ENCODE results near the gene XRRA1.

DNA sequence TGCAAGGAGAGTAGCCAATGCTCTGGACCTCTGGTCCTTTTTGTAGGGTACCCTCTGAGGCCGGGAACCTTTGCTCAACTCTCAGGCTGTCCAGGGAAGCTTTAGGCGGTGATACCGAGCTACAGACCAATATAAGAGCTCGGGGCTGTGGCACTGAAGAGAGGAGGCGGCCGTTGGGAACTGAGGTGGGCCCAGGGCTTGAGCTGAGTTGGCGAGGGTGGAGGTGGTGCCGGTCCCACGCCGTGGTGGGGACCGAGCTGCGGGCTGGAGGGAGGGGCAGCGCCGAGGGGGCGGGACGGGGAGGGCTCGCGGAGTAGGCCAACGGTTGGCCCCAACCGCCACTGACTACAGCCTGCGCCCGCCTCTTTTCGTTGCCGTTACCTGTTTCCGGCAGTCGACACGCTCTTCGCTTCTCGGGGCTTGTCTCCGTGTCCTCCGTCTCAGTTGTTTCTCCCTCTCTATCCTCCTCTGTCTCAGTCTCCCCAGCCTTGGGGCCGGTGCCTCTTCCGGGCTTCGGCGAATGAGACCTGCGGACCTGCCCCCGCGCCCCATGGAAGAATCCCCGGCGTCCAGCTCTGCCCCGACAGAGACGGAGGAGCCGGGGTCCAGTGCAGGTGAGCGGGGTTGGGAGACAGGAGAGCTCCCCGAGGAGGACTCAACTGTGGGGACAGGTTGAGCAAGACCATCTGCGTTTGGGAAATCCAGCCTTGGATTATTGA, 39.8 kb upstream of the XRRA1 start, which contains the start of gene NEU3:
- TF ChIP-seq, protein P1, sequence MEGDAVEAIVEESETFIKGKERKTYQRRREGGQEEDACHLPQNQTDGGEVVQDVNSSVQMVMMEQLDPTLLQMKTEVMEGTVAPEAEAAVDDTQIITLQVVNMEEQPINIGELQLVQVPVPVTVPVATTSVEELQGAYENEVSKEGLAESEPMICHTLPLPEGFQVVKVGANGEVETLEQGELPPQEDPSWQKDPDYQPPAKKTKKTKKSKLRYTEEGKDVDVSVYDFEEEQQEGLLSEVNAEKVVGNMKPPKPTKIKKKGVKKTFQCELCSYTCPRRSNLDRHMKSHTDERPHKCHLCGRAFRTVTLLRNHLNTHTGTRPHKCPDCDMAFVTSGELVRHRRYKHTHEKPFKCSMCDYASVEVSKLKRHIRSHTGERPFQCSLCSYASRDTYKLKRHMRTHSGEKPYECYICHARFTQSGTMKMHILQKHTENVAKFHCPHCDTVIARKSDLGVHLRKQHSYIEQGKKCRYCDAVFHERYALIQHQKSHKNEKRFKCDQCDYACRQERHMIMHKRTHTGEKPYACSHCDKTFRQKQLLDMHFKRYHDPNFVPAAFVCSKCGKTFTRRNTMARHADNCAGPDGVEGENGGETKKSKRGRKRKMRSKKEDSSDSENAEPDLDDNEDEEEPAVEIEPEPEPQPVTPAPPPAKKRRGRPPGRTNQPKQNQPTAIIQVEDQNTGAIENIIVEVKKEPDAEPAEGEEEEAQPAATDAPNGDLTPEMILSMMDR (conservative IDR thresholded peaks at IDR 0.05; ENCODE audit: low read length): no peak
- no peak for TF ChIP-seq EZH2phosphoT487 (IDR thresholded peaks at IDR 0.05; ENCODE audit: borderline replicate concordance)
